Measurements from ENCODE around the gene ENPP3. TPM values are rescaled to one million over a fixed set of nuclear protein-coding genes. Genes with fewer than 3 reads are reported as not detected.

Gene ENPP3
- total RNA-seq, 4 donors from 2014 or later: 0.66 to 5.3 (median 1.3) TPM

Small RNAs within 50 kb of the gene (small RNA-seq; reads per million reads assigned to genes)
- gene MIR548H5 (not detected), gene RNU4-18P (not detected)

Other genes with a start within 250 kb of the ENPP3 start
- not detected for gene ARG1, start 64.1 kb upstream of the ENPP3 start, total RNA-seq
- gene MED23, start 9.1 kb upstream of the ENPP3 start, total RNA-seq: 10 to 100 TPM; 27.3 to 36.5 (median 29.0) TPM
- gene OR2A4, start 64.1 kb downstream of the ENPP3 start, total RNA-seq: not detected
- gene CTAGE9, start 73.7 kb downstream of the ENPP3 start, total RNA-seq: not detected
- gene ENPP1, start 170.7 kb downstream of the ENPP3 start, total RNA-seq: 10 to 100 TPM; 11.8 to 22.8 (median 18.7) TPM